Measurements from ENCODE around the gene GABRD.

GABRD gene

DNA sequence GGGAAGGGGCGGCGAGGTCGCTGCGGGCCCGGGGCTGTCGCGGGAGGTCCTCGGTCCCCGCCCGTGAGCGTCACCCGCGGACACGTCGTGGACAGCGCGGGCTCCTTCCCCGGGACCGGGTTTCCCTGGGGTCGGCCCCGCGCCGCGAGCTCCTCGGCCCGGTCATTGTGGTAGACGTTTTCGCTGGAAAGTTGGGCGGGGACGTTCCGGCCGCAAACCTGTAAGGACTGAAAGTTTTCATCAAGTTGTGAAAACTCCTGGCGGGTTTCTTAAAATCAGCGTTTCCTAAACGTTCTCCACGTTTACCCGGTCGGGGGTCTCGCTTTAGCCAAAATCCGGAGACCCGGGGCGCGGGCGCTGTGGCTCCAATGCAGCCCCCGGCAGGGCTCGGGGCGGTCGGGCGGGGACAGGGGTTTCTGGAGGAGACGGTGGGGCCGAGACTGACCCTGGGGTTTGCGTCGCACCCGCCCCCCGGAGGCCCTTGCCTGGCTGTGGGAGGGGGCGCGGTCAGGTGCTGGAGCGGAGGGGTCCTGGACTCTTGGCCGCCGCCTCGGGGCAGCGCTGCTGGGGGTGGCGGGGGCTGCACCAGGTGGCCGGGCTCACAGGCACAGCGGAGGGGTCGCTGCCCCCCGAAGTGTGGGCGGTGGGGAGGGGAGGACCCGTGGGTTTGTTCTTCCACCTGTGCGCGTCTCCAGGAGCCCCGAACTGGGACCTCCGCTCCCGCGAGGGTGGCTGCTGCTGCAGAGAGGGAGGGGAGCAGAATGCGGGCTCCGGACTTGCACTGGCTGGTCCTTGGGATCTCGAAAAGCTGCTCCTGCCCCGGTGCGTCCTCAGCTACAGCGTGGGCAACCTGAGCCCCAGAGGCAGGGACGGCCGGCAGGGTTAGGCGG is 31.9 kb downstream of the GABRD start:
- no peak overlapping the region for H3K4me3 ChIP-seq (ENCODE audit: low read depth, low read length)
- TF ChIP-seq, protein P1, sequence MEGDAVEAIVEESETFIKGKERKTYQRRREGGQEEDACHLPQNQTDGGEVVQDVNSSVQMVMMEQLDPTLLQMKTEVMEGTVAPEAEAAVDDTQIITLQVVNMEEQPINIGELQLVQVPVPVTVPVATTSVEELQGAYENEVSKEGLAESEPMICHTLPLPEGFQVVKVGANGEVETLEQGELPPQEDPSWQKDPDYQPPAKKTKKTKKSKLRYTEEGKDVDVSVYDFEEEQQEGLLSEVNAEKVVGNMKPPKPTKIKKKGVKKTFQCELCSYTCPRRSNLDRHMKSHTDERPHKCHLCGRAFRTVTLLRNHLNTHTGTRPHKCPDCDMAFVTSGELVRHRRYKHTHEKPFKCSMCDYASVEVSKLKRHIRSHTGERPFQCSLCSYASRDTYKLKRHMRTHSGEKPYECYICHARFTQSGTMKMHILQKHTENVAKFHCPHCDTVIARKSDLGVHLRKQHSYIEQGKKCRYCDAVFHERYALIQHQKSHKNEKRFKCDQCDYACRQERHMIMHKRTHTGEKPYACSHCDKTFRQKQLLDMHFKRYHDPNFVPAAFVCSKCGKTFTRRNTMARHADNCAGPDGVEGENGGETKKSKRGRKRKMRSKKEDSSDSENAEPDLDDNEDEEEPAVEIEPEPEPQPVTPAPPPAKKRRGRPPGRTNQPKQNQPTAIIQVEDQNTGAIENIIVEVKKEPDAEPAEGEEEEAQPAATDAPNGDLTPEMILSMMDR (conservative IDR thresholded peaks at IDR 0.05; ENCODE audit: low read depth, low read length), result no peak
- no peak for DNase-seq (ENCODE audit: low read depth)

DNA sequence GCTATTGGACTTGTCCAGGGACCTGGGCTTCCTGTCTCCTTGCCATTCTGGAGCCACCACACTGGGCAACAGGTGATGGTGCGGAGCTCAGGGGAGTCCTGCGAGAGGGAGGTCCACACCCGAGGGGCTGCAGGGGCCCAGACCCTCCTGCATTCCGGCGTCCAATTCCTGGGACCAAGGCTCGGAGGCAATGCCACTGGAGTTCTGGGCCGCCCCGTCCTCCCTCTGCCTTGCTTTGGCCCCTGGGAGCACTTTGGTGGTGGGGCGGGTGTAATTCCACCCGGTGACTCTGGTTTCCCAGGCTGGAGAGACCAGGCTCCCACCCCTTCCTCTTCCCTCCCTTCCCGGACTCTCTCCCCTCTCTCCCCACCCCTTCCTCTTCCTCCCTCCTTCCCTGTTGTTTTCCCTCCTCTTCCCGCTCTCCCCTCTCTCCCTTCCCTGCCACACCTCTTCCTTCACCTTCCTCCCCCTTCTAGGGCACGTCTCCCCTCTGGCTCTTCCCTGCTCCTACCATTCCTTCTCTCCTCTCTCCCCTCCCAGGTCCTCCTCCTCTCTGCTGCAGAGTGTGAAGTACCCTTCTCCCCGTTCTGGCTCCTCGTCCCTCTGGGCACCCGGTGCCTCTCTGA is 33.0 kb downstream of the GABRD start:
- TF ChIP-seq, protein P1 (conservative IDR thresholded peaks at IDR 0.05; ENCODE audit: low read depth, low read length), result no peak
- H3K4me3 ChIP-seq (ENCODE audit: low read depth, low read length), result no peak overlapping the region
- DNase-seq (ENCODE audit: low read depth), result no peak

- TF ChIP-seq, protein P1 (conservative IDR thresholded peaks at IDR 0.05; ENCODE audit: low read depth, low read length), result no peak
- no peak for DNase-seq (ENCODE audit: low read depth)
- H3K4me3 ChIP-seq (ENCODE audit: low read depth, low read length), result no peak overlapping the region
Measured at GRCh38 chr1:2052756-2053155, 33.6 kb downstream of the GABRD start.

DNA sequence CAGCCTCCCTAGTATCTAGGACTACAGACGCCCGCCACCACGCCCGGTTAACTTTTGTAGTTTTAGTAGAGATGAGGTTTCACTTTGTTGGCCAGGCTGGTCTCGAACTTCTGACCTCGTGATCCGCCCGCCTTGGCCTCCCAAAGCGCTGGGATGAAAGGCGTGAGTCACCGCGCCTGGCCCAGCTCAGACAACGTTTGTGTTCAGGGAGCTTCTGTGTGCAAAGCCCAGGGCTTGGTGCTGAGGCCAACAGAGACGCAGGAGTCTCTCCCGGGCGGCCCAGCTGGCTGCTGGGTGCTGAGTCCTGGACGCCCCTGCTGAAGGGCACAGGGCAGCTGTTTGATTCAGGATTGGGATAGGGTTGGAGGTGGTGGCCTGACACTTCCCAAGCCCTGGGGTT is 34.1 kb downstream of the GABRD start:
- no peak overlapping the region for H3K4me3 ChIP-seq (ENCODE audit: low read depth, low read length)
- TF ChIP-seq, protein P1 (conservative IDR thresholded peaks at IDR 0.05; ENCODE audit: low read depth, low read length), result no peak

GRCh38 chr1:2053784-2054376 is 34.7 kb downstream of the GABRD start:
- DNase-seq (ENCODE audit: low read depth), result no peak
- TF ChIP-seq, protein P1 (conservative IDR thresholded peaks at IDR 0.05; ENCODE audit: low read depth, low read length), result no peak
- no peak overlapping the region for H3K4me3 ChIP-seq (ENCODE audit: low read depth, low read length)

More for the DNA sequence above, 34.1 kb downstream of the GABRD start:
- no peak for DNase-seq (ENCODE audit: low read depth)

DNA sequence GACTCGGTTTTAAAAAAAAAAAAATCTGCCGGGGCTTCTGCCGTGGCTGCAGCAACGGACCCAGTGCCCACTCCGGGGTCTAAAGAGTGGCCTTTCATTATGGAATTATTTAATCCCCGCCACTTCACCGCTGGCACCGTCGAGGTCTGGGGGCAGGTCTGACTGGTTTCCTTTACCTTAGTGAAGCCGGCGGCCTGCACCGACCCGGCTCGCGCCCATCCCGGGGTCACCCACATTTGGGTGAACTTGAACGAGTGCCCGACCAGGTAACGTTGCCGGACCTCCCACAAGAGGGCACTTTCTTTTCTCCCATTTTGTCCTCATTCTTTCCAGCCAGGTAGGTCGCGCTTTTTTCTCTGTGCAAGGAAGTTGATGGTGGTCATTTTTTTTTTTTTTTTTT is 35.4 kb downstream of the GABRD start:
- no peak for DNase-seq (ENCODE audit: low read depth)
- no peak overlapping the region for H3K4me3 ChIP-seq (ENCODE audit: low read depth, low read length)
- TF ChIP-seq, protein P1 (conservative IDR thresholded peaks at IDR 0.05; ENCODE audit: low read depth, low read length), result no peak

All from choroid plexus epithelial cell (primary cell).